Stromal cell of bone marrow (primary cell): ENCODE measurements around the gene TGFBR3L.

Experiments
- DNase-seq: peaks from one replicate; pipeline ENCODE4 v3.0.0-alpha.2; 2012; ENCODE audit warnings: low read depth

The TGFBR3L gene

DNA sequence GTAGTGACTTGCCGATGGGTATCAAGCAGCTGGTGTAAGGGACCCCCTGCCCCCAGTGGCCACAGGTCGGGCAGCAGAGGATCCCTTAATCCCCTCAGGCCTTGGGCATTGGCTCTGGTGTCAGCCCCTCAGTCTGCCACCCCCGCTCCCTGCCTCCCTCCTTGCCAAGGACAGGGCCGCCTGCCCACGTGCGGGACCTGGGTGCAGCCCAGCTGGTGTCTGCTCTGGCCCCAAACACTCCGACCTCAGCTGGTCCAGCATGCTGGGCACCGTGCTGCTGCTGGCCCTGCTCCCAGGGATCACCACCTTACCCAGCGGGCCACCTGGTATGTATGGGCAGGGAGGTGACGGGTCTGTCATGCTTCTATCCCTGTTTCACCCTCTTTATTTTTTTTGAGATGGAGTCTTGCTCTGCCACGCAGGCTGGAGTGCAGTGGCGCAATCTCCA is at the start of gene TGFBR3L:
Gene TGFBR3L (plus strand): TSS at position 233 of the 448 bp plus-strand sequence.
- no peak for DNase-seq

DNA sequence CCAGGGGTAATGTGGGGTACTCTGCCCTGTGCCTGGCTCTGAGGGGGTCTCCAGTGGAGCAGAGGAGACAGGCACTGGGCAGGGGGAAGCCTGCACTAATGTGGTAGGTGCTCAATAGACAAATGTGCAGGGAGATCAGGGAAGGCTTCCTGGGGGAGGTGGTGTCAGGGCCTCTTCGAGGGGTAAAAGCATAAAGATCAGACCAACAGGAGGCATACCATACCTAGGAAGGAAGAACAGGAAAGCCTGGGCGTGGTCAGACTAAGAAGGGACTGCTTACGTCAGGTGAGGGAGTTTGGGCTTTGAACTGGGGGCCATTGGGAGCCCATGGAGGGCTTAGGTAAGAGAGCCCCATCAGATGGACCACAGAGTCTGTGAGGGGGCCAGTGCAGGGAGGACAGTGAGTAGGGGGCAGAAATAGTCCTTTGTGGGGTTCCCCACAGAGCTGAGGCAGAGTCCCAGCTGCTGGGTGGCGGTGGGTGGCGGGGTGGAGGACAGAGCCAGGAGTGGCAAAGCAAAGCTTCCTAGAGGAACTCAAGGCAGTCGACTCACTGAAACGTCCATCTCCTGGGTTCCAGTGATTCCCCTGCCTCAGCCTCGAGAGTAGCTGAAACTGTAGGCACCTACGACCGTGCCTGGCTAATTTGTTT is 49.2 kb upstream of the TGFBR3L start:
- no peak for DNase-seq

DNA sequence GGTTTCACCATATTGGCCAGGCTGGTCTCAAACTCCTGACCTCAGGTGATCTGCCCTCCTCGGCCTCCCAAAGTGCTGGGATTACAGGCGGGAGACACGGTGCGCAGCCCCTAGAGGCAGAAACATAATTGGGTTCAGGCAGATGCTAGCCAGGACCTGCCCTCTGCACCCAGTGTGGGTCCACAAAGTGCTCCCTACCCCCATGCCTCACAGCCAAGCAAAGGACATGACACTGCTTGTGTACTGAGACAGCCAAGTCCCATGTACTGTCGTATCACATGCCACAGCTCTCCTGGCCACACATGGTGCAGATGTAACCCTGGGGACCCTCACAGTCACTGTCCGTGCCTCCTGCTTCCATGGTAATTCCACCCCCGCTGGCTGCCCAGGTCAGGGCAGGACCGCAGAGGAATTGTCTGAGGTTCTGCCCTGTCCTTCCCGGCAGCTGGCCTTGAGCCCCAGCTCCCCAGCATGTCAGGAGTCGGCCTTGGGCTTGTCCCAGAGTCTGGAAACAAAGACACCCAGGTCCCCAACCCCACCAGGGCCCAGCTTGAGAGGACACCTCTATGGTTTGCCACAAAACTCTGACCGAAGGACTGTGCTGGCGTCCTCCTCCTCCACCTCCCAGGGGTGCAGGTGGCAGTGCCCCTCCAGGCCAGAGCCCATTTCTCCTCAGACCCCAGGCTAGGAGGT is 48.1 kb upstream of the TGFBR3L start:
- DNase-seq = no peak

DNA sequence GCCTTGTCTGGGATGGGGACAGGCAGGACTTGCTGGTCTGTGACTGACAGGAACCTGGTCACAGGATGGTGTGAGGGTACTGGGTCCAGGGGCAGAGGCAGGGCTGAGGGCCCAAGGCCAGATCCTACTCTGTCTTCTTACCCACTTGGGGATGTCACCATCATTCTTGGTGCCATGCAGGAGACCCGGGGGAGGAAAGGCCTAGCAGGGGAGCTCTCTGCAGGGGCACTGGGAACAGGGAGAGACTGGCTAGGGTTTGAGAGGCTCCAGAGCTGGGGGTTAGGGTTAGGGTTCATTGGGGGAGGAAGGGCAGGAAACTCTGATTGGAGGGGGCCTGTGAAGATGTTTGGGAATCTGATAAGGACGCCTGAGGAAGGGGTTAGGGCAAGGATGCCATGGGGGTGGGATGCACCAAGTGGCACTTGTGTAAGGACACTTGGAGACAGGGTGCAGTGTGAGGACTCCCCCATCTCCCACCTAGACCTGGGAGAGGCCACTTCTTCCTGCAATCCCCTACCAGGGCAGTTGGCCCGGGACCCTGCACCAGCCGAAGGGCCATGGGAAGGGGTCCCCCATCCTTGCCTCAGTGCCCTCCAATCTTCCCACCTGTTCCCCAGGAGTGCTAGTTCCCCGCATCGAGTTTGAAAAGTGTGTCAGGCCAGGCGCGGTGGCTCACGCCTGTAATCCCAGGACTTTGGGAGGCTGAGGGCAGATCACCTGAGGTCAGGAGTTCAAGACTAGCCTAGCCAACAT is 47.4 kb upstream of the TGFBR3L start:
- DNase-seq = no peak

DNA sequence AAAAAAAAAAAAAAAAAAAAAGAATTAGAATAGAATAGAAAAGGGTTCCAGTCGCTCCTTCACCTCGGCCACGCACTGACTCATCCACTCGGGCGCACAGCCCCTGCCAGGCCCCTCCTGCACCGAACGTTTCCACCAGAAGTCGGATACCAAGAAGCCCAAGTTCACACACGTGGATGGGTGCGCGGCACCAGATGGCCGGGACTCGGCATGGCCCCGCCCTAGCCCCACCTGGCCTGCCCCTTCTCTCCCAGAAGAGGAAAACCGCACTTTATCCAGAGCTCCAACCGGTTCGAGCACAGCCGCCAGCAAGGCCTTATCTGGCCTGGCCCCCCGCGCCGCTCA is 46.3 kb upstream of the TGFBR3L start:
- no peak for DNase-seq

DNA sequence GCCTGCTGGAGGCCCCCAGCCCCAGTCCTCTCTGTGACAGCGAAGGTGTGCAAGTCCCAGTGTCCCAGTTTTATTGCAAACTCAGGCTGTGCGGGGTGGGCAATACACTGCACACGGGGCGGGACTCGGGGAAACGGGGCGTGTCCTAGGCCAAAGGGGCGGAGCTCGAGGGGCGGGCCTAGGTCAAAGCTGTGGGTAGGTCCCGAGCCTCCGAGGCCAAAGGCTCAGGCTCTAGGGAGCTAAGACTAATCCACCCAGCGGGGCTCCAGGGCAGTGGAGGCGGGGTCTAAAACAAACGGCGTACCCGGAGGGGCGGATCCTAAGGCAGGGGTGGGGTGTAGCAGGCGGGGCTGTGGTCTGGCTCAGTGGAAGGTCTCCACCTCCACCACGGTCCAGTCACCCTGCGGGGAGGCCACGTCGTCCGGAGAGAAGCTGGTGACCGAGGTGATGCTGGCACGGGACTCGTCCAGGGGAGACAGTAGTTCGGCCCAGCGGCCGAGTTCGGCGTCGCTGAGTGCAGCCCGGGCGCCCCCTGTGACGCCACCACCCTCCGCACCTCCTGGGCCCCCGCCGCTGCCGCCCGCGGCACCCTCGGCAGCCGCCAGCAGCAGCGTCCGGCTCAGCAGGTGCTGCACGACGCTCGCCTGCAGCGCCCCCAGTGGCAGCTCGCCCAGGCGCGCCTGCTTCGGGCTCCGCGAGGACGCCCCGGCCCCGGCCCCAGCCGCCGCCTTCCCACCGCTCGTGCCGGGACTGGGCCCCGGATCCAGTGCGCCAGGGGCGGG is 45.8 kb upstream of the TGFBR3L start:
- no peak for DNase-seq

DNA sequence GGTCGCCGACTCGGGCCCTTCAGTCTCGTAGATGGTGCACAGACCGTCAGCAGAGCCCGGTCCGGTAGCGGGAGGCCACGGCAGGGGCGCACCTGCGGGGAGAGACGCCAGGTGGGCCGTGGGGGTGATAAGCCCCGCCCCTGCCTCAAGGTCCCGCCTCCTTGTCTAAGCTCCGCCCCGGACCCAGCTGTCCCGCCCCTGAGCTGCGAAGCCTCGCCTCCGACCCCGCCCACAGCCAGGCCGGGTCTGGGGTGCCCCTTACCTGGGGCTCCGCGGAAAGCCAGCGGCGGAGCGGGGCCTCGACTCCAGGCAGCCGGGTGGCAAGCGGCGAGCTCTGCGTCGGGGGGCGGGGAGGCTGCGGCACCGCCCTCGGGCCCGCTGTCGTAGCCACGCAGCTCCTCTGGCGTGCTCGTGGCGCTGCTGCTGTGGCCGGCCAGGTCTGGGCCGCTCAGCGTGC is 45.1 kb upstream of the TGFBR3L start:
- no peak for DNase-seq

DNA sequence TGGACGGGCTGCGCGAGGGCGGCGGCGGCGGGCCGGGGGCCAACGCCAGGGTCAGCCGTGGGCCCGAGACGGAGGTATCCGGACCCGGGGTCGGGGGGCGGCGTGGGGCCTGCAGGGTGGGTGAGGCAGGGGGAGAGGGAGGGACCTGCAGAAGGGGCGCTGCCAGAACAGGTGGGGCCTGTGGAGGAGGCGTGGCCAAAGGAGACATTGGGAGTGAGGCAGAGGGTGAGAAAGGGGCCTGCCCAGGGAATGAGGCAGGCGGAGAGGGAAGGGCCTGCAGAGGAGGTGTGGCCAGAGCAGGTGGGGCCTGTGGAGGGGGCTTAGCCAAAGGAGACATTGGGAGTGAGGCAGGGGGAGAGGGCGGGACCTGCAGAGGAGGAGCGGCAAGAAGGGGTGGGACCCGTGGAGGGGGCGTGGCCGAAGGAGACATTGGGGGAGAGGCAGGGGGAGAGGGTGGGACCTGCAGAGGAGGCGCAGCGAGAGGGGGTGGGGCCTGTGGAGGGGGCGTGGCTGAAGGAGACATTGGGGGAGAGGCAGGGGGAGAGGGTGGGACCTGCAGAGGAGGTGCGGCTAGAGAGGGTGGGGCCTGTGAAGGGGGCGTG is 44.6 kb upstream of the TGFBR3L start:
- DNase-seq = no peak

DNA sequence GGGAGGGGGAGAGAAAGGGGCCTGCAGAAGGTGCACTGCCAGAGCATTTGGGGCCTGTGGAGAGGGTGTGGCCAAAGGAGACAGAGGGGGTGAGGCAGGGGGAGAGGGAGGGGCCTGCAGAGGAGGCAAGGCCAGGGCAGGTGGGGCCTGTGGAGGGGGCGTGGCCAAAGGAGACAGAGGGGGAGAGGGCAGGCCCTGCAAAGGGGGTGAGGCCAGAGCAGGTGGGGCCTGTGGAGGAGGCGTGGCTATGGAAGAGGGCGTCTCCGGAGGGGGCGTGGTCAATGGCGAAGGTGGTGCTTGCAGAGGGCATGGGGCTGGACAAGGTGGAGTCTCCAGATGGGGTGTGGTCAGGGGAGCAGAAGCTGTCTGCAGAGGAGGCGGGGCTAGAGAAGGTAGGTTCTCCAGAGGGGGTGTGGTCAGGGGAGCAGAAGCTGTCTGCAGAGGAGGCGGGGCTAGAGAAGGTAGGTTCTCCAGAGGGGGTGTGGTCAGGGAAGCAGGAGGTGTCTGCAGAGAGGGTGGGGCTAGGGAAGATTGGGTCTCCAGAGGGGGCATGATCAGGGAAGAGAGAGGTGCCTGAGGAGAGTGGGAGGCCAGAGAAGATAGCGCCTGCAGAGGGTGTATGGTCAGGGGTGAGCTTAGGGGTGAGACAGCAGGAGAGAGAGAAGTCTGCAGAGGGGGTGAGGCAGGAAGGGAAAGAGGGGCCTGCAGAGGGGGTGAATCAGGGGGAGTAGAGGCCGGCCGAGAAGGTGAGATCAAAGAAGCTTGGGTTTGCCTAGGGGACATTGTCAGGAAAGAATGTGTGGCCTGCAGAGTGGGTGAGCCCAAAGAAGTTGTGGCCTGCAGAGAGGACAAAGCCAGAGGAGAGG is 43.8 kb upstream of the TGFBR3L start:
- no peak for DNase-seq

DNA sequence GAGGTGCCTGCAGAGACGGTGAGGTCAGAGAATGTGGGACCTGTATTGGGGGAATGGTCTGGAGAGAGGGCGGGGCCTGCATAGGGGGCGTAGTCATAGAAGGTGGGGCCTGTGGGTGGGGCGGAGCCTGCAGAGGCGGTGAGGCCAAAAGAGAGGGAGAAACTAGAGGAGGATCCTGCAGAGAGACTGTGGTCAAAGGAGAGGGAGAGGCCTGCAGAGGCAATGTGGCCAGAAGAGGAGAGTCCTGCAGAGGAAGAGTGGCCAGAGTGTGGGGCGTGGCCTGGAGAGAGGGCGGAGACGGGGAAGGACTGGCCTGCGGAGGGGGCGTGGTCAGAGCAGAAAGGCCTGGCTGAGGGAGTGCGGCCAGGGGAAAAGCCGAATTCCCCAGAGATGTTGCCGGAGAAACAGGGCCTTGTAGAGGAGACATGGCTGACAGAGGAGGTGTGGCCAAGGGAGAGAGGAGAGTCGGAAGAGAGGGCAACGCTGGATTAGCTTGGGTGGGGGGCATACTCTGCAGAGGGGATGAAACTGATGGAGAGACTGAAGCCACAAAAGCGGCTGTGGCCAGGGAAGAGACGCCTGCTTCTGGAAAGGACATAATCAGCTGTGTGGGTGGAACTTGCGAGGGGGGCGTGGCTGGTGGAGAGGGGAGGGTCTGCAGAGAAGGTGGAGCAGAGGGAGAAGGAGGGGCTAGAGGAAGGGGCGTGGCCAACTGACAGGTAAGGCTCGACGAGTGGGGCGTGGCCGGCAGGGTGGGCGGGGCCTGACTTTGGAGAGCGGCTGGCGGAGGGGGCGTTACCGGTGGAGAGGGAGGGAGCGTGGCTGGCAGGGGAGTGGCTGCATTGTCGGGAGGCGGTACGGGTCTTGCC is 43.0 kb upstream of the TGFBR3L start:
- peak; percentile 77 for DNase-seq

DNA sequence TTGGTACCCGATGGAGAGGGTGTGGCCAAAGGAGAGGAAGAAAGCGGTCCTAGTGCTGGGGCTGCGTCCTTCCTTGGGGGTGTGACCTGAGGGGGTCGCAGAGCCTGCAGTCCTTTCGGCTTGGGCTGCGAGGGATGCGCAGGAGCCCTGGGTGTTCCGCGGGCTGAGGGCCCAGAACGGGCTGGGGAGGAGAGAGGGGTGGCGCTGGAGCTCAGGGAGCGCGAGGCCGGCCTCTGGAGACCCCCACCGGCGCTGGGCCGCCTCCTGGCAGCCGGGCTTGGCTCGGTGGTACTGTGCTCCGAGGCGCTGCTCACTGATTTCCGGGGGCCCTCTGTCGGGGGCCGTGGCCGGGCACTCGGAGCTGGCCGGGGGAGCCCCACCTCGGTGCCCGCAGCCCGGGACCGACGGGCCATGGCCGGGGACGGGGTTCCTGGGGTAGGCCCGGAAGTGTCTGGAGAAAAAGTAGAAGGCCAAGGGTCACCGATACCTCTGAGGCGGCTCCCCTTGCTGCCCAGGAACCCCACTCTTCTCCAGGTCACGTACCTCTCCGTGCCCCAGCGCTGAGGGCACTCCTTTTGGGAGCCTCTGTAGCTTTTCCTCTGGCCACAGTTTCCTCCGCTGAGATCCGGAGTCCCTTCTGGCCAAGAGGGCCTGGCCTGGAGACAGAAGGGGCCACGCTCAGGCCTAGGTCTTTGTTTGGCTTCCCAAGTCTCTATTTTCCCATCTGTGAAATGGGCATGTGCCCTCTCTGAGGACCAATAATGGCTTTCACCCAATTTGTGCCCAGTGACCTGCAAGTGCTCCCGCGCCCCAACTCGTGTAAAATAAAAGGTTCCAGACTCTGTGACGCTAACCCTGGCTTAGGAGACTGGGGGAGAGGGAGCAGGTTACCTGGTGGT is 42.1 kb upstream of the TGFBR3L start:
- DNase-seq = no peak

DNA sequence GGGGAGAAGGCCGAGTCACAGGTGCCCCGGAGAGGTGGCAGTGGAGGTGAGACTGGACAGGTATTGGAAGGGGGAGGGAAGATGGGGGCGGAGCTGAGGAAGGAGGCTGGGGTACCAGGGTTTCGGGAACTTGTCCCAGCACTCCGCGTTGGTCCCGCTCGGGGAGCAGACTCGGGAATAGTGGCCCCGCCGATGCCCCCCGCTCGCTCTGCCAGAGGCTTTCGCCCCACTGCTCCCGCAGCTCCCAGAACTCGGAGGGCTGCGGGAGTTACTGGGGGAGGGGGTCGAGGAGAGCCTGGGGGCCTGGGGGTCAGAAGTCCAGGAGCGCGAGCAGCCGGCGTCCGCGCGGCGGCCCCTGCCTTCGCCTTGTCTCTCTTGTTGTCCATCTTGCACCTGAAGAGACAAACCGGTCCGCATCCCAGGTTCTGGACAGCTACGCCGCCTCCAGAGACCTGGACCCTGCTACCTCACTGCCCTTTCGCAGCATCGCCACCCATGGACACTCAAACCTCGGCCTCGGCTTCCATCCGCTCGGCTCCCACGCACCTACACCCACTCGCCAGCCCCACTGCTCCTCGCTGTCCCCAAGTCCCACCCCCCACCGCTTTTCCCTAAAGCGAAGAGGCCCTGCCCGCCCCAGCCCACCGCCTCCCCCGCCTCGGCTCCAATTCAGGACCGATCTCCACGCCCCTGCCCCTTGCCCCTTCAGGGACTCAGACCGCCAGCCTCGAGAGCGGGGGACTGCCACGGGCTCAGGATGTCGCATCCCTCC is 41.1 kb upstream of the TGFBR3L start:
- DNase-seq = no peak

DNA sequence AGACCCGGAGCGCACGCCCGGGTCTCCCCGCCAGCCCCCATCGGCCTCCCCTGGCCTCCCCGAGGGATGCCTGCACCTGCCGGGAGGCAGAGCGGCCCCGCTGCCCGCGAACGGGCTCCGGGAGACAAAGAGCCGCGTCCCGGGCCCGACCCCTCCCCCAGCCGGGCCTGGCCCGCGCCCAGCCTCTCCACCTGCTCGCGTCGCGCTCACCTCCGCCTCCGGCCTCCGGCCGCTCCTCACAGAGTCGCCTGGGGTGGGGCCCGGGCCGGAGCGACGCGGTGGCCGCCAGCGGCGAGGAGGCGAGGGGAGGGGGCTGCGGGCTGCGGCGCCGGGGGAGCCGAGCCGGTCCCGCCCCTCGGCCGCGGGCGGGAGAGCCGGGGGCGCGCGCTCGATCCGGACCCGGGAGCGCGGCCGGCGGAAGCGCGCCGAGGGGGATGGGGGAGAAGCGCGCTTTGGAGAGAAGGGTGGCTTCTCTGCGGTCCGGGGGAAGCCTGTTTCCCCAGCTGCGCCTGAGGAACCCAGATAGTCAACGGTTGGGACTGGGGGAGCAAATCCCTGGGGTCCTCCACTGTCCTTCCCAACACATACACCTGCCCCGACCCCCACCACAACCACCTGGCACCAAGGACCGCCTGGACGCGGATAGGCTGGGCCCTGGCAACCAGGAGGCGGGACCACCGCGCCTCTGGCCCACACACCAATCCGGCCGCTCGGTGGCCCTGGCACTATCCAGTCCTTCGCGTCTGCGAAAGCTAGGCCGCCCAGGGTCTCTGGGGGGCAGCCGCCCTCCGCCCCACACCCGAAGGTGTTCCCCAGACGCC is 40.3 kb upstream of the TGFBR3L start, which contains the start of gene PRR36:
Gene PRR36 (minus strand): TSS at position 315 of the 821 bp plus-strand sequence. CDS start 701 bp downstream, outside the sequence.
- no peak for DNase-seq

DNA sequence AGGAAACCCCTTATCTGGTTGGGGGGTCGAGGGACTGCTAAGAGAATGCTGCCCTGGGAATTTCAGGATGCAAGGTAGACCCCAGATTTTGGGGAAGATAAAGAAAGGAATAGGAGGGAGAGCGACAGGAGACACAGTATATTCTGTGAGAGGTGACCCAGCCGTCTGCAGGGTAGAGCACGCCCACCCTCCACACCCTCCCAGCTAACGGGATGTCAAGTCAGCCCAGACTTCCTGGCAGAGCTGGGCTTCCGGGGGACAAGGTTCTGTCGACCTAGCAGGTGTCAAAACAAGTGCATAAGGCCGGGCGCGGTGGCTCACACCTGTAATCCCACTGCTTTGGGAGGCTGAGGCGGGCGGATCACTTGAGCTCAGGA is 39.7 kb upstream of the TGFBR3L start:
- DNase-seq = no peak

DNA sequence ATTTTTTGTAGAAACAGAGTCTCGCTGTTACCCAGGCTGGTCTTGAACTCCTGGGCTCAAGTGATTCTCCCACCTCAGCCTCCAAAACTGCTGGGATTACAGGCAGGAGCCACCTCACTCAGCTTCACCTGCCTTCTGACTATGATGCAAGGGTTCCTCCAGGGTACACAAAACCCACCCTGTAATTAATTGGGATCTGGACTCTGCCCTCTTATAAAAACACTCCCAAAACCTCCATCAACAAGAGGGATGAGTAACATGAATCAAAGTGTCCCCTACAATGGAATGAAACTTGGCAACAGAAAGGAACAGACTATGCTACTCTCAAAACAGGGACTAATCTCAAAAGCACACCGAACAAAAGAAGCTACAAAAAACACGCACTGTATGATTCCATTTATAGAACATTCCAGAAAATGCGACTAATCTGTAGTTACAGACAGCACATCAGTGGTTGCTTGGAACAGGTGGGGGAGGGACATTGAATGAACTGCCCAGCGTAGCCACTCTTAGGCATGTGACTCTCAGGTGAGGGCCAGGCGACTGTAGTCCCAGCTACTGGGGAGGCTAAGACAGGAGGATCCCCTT is 37.3 kb upstream of the TGFBR3L start:
- no peak for DNase-seq

DNA sequence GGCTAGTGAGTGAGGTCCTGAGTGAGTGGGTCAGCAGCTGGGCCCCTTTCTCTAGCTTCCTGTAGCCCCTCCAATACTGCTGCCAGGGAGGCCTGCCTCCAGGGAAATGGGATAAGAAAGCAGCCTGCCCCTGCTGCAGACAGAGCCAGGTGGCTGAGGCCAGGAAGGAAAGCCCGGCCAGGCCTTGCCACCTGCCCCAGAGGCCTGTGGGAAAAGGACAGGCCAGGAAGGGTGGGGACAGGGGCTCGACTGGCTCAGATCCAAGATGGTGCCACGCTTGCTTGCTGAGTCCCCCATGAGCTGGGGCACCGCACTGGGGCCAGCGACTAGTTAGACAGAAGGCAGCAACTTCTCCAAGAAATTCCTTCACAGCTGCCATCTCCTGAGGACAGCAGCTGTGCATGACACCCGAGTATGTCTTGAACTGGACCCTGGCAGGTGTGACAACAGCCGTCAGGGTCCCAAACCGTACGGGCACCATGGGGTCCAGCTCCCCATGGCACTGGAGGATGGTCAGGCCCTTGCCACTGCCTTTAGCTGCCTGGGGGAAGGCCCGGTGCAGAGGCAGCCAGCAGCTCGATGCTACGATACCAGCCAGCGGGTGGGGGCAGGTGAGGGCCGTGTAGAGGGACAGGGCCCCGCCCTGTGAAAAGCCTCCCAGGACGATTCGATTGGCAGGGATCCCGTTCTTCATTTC is 35.4 kb upstream of the TGFBR3L start:
- DNase-seq = no peak
